BE2C (cell line): ENCODE data around the gene DNAH8.

Source experiments
- DNase-seq: peaks from one replicate; pipeline ENCODE4 v3.0.0-alpha.2; 2020
- H3K27me3 ChIP-seq: fragments of 250-450 bp; sonication (Bioruptor Pico); 2 replicates; pipeline ENCODE4 v1.5.1; 2020; ENCODE audit warnings: mild to moderate bottlenecking
- H3K36me3 ChIP-seq: fragments of 250-450 bp; sonication (Bioruptor Pico); 2 replicates; pipeline ENCODE4 v1.5.1; 2020; ENCODE audit warnings: mild to moderate bottlenecking
- H3K4me1 ChIP-seq: fragments of 250-450 bp; sonication (Bioruptor Pico); 2 replicates; pipeline ENCODE4 v1.5.1; 2020
- H3K4me3 ChIP-seq: 2 replicates; pipeline ENCODE4 v1.5.1; 2011; ENCODE audit warnings: low read depth, low read length
- H3K9me3 ChIP-seq: fragments of 250-450 bp; sonication (Bioruptor Pico); 2 replicates; pipeline ENCODE4 v1.5.1; 2020
- CTCF ChIP-seq: IDR thresholded peaks from 2 replicates; pipeline ENCODE4 v1.5.1; 2012; ENCODE audit warnings: mild to moderate bottlenecking, low read depth, low read length

Gene DNAH8

GRCh38 chr6:38876475-38876874 is 161.4 kb downstream of the DNAH8 start:
- H3K27me3 ChIP-seq = no peaks in the 10 kb centered on the region
- TF ChIP-seq CTCF = no peak
- no peak for DNase-seq
- H3K36me3 ChIP-seq = no peaks in the 10 kb centered on the region
- no peak overlapping the region for H3K4me3 ChIP-seq
- H3K9me3 ChIP-seq = no peaks in the 10 kb centered on the region
- no peaks in the 10 kb centered on the region for H3K4me1 ChIP-seq

GRCh38 chr6:38877721-38878120 is 162.6 kb downstream of the DNAH8 start:
- TF ChIP-seq CTCF = no peak
- Histone ChIP-seq H3K27me3 (no peaks in the 10 kb centered on the region), H3K36me3 (no peaks in the 10 kb centered on the region), H3K9me3 (no peaks in the 10 kb centered on the region), H3K4me1 (no peaks in the 10 kb centered on the region), H3K4me3 (no peak overlapping the region)
- no peak for DNase-seq

- Histone ChIP-seq H3K9me3 (no peaks in the 10 kb centered on the region), H3K4me1 (no peaks in the 10 kb centered on the region), H3K36me3 (no peaks in the 10 kb centered on the region), H3K27me3 (no peaks in the 10 kb centered on the region; the same call in none of the 2 replicates), H3K4me3 (no peak overlapping the region)
- no peak for DNase-seq
- no peak for TF ChIP-seq CTCF
Measured at GRCh38 chr6:38882157-38882556, 167.0 kb downstream of the DNAH8 start.

GRCh38 chr6:38897507-38897906 is 182.4 kb downstream of the DNAH8 start:
- H3K4me1 ChIP-seq = no peaks in the 10 kb centered on the region
- H3K4me3 ChIP-seq = no peak overlapping the region
- no peaks in the 10 kb centered on the region for H3K36me3 ChIP-seq
- DNase-seq = no peak
- no peaks in the 10 kb centered on the region for H3K27me3 ChIP-seq
- no peaks in the 10 kb centered on the region for H3K9me3 ChIP-seq
- no peak for TF ChIP-seq CTCF

- H3K36me3 ChIP-seq = no peaks in the 10 kb centered on the region
- no peak overlapping the region for H3K4me3 ChIP-seq
- no peaks in the 10 kb centered on the region for H3K4me1 ChIP-seq
- H3K27me3 ChIP-seq = no peaks in the 10 kb centered on the region
- TF ChIP-seq CTCF = no peak
- H3K9me3 ChIP-seq = no peaks in the 10 kb centered on the region
- no peak for DNase-seq
Measured at GRCh38 chr6:38901802-38902522, 186.9 kb downstream of the DNAH8 start.

- H3K4me3 ChIP-seq = no peak overlapping the region
- DNase-seq = no peak
- no peak for TF ChIP-seq CTCF
- H3K9me3 ChIP-seq = no peaks in the 10 kb centered on the region
- H3K36me3 ChIP-seq = no peaks in the 10 kb centered on the region
- H3K4me1 ChIP-seq = no peaks in the 10 kb centered on the region
- H3K27me3 ChIP-seq = no peaks in the 10 kb centered on the region
Measured at GRCh38 chr6:38906582-38906981, 191.5 kb downstream of the DNAH8 start.
